GM19468 (cell line): Measurements from ENCODE around the gene ABHD8.

Experiments used
- ATAC-seq: cut with Tn5 transposase; IDR thresholded peaks from one replicate; pipeline ENCODE4 v1.9.1; 2021; ENCODE audit warnings: mild to moderate bottlenecking, moderate library complexity, moderate number of reproducible peaks; ENCODE audit not compliant: unreplicated experiment; ENCODE audit errors: extremely low read depth

ABHD8 gene

DNA sequence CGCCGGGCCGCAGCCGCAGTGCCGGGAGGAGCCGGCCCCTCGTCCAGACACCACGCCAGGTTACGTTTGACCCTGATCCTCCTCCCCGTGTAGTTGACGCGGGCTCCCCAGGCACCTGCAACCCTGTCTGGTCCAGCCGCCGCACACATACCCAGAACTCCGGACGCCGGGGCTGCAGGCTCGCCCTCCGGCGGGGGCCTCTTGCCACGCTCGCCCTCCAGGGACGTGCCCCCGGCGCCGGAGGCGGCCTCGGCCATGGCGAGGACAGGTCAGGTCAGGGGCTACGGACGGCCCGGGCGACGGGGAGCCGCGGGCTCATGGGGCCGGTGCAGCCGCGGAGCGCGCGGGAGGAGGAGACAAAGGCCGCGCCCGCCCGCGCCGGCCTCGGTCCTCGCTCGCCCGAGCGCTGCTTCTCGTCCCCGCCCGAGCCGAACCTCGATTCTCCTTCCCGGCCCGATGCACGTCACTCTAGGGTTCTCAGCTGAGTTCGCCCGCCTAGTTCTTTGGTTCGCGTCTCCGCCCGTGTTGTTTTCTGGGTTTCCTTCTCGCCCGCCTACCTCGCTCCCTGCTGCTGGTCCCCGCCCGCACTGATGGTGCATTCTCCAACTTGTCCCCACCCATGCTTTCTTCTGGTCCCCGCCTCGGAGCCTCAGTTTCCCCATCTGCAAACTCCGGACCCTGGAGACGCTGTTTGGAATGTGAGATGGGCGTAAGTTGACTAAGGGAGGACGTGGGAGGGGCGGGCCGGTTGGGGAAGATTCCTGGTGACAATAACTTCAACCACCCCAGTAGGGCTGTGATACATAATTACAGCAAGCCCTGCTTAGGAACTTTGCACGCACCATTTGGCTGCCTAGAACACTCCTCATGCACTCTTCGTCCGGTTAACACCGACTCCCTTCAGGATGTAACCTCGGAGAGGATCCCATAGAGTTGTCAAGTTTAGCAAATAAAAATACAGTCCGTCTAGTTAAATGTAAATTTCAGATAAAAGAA is 31.5 kb upstream of the ABHD8 start, which contains the start of gene ANO8:
Gene ANO8 (minus strand): TSS at position 442 of the 996 bp plus-strand sequence. CDS start 185 bp downstream, at position 257.
- ATAC-seq: no peak

- no peak for ATAC-seq
Observed at GRCh38 chr19:17333611-17334413, 30.6 kb upstream of the ABHD8 start.

DNA sequence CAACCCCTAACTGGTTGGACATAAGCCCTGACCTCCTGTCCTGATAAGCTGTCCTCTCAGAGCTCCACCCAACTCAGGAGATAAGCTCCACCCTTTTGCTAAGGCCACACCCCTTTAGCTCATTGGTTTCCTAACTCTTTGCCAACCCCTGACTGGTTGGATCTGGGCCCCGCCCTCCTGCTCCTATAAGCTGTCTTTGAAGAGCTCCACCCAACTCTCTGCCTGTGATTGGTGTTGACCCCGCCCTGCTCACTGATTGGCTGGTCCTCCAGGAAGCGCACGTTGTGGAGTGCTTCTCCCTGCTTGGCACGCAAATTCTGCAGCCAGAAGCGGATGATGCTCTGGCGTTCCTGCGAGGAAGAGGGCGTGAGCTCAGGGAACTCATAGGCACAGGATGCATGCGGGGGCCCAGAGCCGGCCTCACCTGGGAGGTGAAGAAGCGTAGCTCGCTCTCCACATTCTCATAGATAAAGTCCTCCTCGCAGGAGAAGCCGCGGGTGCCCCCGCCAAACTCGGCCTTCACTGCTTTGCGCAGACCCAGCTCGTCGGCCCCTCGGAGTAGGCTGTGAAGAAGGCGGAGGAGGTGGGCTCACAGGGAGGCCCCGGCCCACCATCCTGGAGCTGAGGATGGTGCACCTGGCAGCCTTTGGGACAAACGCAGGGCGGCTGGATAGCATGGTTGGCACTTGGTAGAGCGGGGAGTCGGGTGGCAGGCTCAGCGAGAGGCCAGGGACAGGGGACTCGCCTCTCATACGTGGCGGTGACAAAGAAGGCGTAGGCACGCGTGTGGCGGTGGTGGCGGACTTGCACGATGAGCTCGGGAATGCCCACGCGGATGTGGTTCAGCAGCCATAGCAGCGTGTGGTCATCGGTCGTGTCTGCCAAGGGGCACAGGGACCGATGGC is 29.7 kb upstream of the ABHD8 start:
- no peak for ATAC-seq

DNA sequence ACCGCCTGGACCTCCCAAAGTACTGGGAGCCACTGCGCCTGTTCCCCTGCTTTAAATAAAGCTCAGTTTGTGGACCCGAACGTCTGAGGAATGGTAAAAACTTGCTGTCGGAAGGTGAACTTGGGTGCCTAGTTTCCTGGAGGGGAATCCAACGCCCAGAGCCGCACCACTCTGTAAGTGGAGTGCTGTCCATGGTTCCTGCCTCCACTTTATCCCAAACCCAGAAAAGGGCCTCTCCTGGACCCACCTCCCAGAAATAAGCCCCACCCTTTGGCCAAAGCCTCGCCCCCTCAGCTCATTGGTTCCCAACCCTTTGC is 29.1 kb upstream of the ABHD8 start:
- ATAC-seq: no peak

- ATAC-seq: no peak
Observed at GRCh38 chr19:17331045-17331558, 27.9 kb upstream of the ABHD8 start.

GRCh38 chr19:17330262-17331044 is 27.2 kb upstream of the ABHD8 start:
- no peak for ATAC-seq

- no peak for ATAC-seq
Observed at GRCh38 chr19:17329366-17330261, 26.4 kb upstream of the ABHD8 start.

- no peak for ATAC-seq
Observed at GRCh38 chr19:17328517-17329365, 25.5 kb upstream of the ABHD8 start.

GRCh38 chr19:17327654-17328516 is 24.7 kb upstream of the ABHD8 start:
- no peak for ATAC-seq

GRCh38 chr19:17327068-17327653 is 23.9 kb upstream of the ABHD8 start:
- no peak for ATAC-seq

- no peak for ATAC-seq
Observed at GRCh38 chr19:17326595-17326966, 23.4 kb upstream of the ABHD8 start.

- ATAC-seq: no peak
Observed at GRCh38 chr19:17325881-17326594, 22.8 kb upstream of the ABHD8 start.

GRCh38 chr19:17325133-17325532 is 21.9 kb upstream of the ABHD8 start:
- ATAC-seq: no peak

DNA sequence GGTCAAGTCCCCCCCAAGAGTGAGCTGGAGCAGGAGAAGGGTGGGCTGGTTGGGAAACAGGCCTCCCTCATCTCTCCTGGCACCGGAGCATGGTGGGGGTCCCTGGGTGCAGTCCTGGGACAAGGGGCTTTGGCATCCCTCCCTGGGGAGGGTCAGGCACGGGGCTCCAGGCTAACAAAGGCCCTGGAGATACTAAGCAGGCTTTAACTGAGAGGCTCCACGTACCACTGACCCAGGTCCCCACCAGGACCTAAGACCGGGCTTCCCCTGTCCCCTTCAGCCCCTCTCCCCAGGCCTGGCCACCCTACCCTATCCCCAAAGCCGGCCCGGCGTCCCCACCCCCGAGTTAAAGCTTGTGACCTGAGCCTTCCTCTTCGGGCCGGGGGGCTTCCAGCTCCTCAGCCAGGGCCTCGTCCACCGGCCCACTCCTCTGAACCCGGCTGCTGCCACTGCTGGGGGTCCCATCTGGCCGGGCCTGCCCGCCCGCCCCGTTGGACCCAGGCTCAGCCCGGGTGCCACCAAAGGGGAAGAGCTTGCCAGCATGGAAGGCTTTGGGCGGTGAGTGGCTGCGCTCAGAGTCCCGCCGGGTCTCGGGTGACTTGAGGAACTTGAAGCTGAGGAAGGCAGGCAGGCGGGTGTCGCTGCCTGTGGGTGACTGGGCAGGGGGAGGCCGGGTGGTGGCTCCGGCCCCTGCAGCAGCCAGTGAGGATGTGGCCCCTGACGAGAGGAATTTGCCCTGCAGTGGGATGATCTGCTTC is 21.3 kb upstream of the ABHD8 start:
- no peak for ATAC-seq

- ATAC-seq: no peak
Observed at GRCh38 chr19:17323964-17324332, 20.7 kb upstream of the ABHD8 start.
